Measurements from ENCODE around the gene NOVA1.
"Not testable (repeated sequence)": the region's sequence is repeated elsewhere in the genome, so short reads cannot be mapped to it uniquely, and the experiment has no call there.

The NOVA1 gene, protein sequence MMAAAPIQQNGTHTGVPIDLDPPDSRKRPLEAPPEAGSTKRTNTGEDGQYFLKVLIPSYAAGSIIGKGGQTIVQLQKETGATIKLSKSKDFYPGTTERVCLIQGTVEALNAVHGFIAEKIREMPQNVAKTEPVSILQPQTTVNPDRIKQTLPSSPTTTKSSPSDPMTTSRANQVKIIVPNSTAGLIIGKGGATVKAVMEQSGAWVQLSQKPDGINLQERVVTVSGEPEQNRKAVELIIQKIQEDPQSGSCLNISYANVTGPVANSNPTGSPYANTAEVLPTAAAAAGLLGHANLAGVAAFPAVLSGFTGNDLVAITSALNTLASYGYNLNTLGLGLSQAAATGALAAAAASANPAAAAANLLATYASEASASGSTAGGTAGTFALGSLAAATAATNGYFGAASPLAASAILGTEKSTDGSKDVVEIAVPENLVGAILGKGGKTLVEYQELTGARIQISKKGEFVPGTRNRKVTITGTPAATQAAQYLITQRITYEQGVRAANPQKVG

GRCh38 chr14:26597589-26598080 is at the start of gene NOVA1:
Gene NOVA1 (minus strand): TSS chr14:26598033. CDS start chr14:26597436, 597 bp downstream.
- no peak for DNase-seq (ENCODE audit: low read depth, low spot score)

- not testable (repeated sequence) for DNase-seq (ENCODE audit: low read depth, low spot score)
Observed at GRCh38 chr14:26645057-26645456, 47.2 kb upstream of the NOVA1 start.

- no peak for DNase-seq (ENCODE audit: low read depth, low spot score)
Observed at GRCh38 chr14:26636561-26636960, 38.7 kb upstream of the NOVA1 start.

DNA sequence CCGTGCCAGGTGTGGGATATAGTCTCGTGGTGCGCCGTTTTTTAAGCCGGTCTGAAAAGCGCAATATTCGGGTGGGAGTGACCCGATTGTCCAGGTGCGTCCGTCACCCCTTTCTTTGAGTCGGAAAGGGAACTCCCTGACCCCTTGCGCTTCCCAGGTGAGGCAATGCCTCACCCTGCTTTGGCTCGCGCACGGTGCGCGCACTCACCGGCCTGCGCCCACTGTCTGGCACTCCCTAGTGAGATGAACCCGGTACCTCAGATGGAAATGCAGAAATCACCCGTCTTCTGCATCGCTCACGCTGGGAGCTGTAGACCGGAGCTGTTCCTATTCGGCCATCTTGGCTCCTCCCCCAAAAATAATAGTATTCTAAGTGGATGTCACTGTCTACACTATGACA is 37.1 kb upstream of the NOVA1 start:
- not testable (repeated sequence) for DNase-seq (ENCODE audit: low read depth, low spot score)

GRCh38 chr14:26626256-26626655 is 28.4 kb upstream of the NOVA1 start:
- no peak for DNase-seq (ENCODE audit: low read depth, low spot score)

DNA sequence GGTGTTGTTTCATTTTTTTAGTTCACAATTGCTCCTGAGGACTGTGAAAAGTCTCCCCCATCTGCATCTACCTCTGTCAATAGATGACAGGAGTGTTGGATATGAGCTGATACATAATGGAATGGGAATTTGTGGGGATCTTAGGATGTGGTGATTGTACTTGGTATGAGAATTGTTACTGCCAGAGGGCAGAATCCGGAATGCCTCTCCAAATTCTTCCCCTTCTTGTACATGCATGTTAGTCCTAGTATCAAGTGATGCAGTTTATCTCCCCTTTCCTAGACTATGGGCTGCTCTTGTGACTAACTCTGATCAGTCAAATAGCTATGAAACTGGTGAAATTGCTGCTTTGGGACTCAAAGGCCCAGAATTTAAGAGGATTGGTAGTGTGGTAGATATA is 24.8 kb upstream of the NOVA1 start:
- no peak for DNase-seq (ENCODE audit: low read depth, low spot score)

- DNase-seq (ENCODE audit: low read depth, low spot score), result no peak
Observed at GRCh38 chr14:26621807-26622560, 24.2 kb upstream of the NOVA1 start.

GRCh38 chr14:26621364-26621763 is 23.5 kb upstream of the NOVA1 start:
- no peak for DNase-seq (ENCODE audit: low read depth, low spot score)

- no peak for DNase-seq (ENCODE audit: low read depth, low spot score)
Observed at GRCh38 chr14:26611259-26611658, 13.4 kb upstream of the NOVA1 start.

DNA sequence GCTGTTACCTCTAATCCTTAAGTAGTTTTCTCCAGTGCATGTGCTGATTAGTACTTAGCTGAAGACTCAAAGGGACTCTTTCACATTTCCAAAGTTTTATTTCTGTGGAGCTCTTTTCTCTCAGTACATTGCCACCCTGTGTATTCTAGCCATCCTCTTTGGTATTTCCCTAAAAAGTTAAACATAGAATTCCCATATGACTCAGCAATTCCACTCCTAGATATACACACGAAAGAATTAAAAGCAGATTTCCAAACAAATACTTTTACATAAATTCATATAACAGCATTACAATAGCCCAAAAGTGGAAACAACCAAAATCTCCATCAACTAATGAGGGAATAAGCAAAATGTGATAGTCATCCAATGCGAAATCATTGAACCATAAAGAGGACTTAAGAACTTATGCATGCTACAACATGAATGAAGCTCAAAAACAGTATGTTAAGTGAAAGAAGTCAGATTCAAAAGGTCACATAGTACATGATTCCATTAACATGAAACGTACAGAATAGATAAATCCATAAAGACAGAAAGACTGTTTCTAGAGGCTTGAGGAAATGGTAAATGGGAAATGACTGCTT is 9.0 kb upstream of the NOVA1 start:
- no peak for DNase-seq (ENCODE audit: low read depth, low spot score)

DNA sequence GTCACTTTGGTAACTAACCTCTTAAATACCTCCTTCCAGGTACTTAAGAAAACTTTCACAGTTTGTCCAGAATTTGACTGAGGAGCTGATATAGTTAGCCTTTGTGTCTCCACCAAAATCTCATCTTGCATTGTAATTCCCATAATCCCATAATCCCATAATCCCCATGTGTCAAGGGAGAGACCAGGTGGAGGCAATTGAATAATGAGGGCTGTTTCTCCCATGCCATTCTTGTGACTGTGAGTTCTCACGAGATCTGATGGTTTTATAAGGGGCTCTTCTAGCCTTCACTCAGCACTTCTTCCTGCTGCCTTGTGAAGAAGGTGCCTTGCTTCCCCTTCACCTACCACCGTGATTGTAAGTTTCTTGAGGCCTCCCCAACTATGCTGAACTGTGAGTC is 7.8 kb upstream of the NOVA1 start:
- DNase-seq (ENCODE audit: low read depth, low spot score), result no peak

GRCh38 chr14:26602902-26603301 is 5.1 kb upstream of the NOVA1 start:
- no peak for DNase-seq (ENCODE audit: low read depth, low spot score)

- DNase-seq (ENCODE audit: low read depth, low spot score), result no peak
Observed at GRCh38 chr14:26601856-26602255, 4.0 kb upstream of the NOVA1 start.

- no peak for DNase-seq (ENCODE audit: low read depth, low spot score)
Observed at GRCh38 chr14:26599291-26599690, 1.5 kb upstream of the NOVA1 start.

GRCh38 chr14:26598672-26599131 is 869 bp upstream of the NOVA1 start:
- DNase-seq (ENCODE audit: low read depth, low spot score), result no peak

DNA sequence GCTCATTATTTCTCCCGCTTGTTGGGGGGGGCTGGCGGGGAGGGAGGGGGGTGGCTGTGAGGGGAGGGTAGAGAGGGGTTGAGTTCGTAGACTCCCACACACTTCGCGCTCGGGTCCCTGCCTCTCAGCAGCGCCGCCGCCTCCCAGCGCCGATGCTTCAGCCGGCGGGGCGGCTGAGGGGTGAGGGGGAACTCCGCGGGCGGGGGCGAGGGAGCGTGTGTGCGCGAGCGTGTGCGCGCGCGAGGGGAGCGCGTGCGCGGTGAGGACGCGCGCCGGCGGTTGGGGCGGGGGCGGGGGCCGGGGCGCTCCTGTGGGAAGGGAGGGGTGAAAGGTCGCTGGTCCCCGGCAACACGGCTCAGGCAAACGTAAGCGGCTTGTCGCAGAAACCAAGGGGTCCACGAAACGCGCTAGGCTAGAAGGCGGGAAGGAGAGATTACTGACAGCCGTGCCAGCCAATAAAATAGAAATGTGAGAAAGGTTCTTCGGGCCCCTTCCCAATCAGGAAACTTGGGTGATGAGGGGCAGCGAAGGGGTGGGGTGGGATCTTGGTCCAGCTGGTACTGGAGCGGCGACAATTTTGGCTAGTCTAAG is 343 bp upstream of the NOVA1 start:
- DNase-seq (ENCODE audit: low read depth, low spot score), result peak; percentile 44

DNA sequence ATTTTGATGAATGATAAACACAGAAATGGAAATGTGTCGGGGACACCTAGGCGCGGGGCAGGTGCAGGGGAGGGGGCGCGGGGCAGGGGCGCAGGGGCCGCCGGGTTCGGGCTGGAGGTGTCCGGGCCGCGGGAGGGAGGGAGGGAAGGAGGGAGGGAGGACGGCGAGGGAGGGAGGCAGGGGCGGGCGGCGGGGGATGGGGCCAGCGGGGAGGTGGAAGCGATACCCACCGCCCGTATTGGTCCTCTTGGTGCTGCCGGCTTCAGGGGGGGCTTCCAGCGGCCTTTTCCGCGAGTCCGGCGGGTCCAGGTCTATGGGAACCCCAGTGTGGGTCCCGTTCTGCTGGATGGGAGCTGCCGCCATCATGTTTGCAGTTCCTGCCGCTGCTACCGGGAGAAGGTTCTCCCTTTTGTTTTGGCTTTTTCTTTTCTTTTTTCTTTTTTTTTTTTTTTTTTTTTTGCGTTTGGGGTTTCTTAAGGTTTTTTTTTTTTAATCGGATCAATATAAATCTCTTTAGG is 703 bp downstream of the NOVA1 start:
- DNase-seq (ENCODE audit: low read depth, low spot score), result no peak

GRCh38 chr14:26596543-26597061 is 1.2 kb downstream of the NOVA1 start:
- DNase-seq (ENCODE audit: low read depth, low spot score), result no peak

DNA sequence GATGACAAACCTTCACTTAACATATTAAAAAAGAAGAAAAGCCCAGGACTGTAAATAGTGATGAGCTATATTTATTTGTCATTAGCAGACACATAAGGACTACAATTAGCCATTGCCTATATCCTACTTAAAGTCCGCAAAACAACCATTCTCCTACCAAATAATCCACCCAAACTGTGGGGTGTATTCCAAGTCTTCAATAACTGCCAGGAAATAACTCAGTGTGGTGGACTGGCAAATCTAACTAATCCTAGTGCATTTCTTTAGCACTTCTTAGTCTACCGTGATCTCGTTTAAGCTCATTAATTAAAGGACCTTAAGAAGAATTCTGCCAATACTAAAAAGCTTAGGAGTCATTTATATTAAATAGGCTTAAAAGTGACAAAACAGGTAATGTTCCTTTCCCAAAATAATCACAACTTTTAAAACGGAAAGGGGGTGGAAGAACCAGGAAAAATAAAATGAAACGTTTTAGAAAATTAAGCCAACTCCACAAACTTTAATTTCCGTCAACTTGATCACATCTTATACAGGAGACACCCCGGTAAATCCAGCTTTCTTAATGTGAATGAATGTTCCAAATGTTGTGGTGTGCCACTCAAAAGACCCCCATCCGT is 1.8 kb downstream of the NOVA1 start:
- DNase-seq (ENCODE audit: low read depth, low spot score), result no peak

DNA sequence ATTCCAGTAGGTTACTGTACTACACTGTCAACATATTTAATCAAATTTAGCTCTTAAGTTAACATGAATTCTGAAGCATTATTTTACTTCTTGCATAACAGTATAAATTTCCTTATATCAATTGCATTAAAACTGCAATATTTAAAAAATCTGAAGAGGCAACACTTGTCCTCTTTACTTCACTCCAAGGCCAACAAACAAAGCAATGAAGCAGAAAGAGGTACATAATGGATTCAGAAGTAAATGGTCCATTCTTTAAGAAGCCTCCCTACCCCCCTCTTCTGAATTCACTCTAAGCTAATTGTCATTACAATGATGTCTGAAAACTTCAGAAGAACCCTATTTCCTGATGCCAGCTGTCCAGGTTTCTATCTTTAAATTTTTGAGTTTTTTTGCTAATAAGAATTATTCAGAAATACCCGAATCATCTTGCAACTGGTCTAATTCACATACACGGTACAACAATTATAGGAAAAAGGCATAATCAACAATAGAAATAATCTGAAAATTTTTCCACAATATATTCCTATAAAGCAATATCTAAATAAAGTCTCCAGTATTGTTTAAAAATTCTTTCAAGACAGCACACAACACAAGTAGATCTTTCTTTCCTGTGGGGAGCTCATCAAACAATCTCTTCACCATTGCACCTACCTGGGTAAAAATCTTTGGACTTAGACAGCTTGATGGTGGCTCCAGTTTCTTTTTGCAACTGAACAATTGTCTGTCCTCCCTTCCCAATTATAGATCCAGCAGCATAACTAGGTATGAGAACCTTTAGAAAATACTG is 2.9 kb downstream of the NOVA1 start:
- no peak for DNase-seq (ENCODE audit: low read depth, low spot score)
